Measurements from ENCODE around the gene PLEK. TPM values are rescaled to one million over a fixed set of nuclear protein-coding genes. Genes with fewer than 3 reads are reported as not detected.
"Not testable (repeated sequence)": the region's sequence is repeated elsewhere in the genome, so short reads cannot be mapped to it uniquely, and the experiment has no call there.

Gene PLEK
- total RNA-seq, 1 experiment from 2014 or later = 0.25 TPM

DNA sequence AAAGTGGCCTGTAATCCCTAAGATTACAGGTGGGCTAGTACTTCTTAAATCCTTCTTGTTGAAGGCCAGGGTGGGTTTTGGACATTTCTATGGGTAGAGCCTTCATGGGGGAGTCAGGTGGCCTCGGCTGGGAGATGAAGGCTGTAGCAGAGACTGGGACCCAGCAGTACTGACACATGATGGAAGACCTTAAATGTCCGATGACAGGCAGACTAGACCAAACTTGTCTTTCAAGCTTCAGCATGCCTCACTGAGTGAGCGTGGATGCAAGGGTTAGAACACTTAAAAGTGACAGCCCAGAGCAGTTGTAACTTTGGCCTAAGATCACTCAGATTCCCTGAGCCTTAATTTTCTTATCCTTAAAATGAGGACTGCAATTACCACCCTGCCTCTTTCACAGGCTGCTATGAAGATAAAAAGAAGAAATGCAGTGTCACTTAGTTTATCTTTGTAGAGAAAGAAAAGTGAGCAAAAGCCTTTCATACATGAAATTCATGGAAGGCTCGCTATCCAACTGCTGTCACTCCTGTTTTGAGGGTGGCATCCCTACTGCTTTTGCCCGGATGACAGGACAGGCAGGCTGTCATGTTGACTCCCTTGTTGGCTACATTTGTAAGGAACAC, 19.5 kb downstream of the PLEK start:
- no peak for DNase-seq (ENCODE audit: low read depth)

DNA sequence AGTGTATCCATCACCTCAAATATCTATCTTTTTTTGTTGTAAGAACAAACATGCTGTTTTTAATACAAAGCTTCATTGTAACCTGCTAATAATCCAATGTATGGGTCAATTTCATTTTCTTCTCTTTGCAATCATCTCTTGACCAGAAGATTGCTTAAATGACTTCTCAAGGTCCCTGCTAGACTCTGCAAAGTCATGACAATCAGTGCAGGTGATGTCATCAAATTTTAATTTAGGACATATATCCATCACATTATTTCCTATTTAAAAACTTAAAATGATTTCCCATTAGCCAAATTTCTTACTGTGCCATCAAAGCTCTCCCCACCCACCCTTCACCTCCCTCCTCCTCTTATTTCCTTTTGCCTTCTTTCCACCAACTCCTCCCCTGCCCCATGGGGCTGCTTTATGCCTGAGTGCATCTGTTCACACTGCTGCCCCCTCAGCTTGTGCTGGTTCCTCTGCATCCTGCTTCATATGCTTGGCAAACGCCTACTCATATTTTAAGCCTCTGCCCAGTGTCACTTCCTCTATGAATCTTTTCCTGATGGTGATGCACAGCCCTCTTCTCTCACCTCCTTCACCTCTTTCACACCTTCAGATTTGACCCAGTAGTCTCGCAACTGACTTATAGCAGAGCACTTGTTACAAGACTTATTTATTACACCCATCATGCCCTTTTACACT, 20.3 kb downstream of the PLEK start:
- no peak for DNase-seq (ENCODE audit: low read depth)

DNA sequence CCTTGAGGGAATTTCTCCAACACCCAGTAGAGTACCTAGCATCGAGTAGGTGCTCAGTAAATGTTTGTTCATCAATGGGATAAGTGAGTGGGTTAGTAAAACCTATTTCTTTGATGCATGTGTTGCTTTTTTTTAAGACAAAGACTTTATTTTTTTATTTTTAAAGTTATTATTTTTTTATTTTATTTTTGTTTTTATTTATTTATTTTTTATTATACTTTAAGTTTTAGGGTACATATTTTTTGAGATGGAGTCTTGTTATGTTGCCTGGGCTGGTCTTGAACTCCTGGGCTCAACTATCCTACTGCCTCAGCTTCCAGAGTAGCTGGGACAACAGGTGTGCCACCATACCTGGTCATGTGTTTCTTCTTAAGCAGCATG, 20.8 kb downstream of the PLEK start:
- DNase-seq (ENCODE audit: low read depth) = no peak

DNA sequence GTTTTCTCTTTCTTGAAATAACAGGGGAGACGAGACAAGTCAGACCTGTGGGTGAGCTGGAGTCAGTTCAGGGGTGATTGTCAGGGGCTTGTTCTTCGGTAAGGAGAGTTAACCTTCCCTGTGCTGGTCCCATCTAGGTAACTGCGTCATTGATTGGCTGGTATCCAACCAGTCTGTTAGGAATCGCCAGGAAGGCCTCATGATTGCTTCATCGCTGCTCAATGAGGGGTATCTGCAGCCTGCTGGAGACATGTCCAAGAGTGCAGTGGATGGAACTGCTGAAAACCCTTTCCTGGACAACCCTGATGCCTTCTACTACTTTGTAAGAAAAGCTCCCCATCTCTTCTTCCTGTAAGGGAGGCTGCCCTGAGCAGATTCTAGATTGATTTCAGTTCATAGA, 21.3 kb downstream of the PLEK start:
- no peak for DNase-seq (ENCODE audit: low read depth)

DNA sequence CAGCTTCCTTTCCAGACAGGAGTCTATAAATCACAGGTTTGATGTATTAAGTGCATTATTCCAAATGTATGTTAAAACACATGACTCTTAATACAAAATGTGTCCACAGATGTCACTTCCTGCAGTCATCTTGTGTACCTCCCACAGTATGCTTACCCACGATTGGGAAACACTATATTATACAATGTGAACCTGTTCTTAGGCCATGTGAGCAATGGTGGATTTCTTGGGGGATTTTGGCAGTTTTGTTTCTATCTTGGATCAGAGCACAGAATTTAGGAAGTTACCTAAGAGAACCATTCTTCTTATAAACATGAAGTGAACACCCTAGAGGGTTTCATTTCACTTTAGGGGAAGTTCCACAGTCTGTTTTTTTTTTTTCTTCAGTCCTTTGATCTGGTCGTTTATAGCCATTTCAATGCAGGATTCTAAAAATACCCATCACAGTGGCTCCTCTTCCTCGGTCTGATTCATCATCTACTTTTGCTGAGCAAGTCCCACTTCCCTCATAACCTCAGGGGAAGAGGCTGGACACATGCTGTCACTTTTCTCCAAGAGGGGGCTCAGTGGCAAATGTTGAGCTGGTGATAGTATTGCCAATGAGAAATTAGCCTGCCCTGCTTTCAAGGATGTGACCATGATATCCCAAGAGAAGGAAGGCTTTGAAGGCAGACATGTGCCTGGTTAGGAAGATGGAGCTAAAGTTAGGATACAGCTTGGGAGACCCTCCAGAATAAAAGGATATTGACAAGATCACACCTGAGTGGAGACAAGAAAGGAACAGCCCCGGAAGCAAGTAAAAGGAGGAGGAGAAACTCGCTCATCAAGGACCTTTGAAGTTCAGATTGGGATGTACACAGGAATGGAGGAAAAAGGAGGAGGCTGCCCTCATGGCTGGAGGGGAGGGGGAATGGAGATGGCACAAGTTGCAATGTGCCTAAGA, 22.6 kb downstream of the PLEK start:
- no peak for DNase-seq (ENCODE audit: low read depth)

DNA sequence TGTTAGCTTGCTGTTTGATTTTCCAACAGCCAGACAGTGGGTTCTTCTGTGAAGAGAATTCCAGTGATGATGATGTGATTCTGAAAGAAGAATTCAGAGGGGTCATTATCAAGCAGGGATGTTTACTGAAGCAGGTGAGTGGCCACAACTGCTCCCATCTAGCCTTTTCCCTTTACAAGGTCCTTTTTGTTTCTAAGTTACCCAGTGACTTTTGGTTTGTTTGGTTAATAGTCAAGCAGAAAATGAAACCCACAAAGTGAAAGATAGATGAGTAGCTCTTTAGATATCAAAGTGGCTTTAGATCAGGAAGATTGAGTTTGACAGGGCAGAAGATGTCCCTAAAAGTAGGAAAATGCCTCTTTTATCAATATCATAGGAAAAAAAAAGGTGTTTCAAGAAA, 23.3 kb downstream of the PLEK start:
- no peak for DNase-seq (ENCODE audit: low read depth)

DNA sequence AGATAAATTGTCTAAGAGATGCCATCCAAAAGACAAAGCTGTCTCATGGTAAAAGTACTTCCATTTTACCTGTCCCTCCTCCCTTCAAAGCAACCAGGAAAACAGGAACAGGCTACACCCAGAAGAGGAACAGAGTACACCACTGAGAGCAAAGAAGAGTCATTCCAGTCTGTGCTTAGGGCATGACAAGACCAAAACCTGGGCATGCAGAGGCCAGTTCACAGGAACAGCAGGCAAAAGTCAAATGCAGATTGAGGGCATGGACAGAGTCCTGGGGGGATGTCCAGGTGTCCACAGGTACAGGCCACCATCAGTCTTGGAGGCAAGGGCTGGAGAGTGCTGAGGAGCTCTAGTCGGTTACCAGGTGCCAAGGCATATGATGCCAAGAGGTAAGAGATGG, 23.7 kb downstream of the PLEK start:
- DNase-seq (ENCODE audit: low read depth) = no peak

DNA sequence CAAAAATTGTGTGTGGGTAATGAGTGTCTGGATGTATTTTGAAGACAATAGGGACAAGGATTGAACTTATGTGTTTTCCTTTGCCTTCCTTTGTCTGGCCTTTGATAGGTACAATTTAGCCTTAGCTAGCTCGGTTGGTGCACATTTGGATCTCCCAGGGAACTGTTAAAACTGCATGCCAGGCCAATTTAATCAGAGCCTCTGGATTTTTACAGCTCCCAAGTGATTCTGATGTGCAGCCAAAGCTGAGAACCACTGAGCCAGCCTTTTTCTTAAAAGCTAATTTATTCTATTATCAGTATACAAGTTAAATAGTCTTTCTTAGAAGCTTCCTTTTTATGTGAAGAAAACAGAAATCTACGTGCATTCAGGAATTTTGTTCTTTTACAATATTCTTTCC, 25.0 kb downstream of the PLEK start:
- DNase-seq (ENCODE audit: low read depth) = no peak

DNA sequence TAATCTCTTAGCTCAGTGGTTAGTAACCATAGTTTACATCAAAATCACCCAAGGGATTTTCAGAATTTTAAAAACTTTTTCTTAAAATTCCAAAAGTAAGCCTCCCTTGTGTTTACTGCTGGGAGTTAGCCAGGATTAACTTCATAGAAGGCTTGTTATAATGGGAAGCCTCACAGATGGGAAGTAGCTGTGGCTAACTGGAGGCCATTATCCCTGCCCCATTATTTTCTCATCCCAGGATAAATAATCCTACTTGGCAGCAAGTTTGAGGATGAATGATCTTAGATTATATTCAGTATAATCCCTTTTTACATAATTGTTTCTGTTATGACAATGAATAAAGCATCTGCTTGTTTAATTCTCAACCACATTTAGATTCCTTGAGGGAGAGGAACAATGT, 25.5 kb downstream of the PLEK start:
- no peak for DNase-seq (ENCODE audit: low read depth)

DNA sequence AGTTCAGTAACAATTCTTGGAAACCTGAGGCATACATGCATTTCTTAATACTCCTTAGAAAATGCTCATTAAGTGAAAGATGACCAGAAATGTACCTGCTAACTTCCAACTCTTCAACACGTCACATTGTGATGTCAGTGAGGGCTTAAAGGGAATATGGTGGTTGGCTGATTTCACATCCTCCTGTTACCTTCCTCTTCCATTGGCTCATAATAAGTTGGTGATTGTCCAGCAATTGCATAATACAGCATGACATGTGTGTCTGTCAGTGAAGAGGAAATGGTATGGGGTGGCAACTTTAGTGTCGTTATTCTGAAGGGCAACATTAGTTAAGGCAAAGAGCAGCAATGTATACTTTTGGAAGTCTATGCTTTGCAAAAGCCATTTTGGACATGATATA, 26.0 kb downstream of the PLEK start:
- no peak for DNase-seq (ENCODE audit: low read depth)

DNA sequence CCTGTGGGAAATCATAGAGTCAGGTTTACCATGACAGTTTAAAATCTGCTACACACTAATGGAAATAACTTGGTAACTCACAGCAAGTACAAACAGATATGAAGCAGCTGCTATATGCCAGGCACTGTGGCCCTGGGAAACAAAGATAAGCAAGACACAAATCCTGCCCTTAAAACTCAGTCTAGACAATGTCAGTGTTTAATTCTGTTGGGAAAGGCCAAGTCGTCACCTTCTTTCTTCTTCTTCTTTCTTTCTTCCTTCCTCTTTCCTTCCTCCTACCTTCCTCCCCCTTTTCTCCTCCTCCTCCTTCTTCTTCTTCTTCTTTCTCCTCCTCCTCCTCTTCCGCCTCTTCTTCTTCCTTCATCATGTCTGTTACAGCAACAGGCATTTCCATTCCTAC, 26.8 kb downstream of the PLEK start:
- no peak for DNase-seq (ENCODE audit: low read depth)

DNA sequence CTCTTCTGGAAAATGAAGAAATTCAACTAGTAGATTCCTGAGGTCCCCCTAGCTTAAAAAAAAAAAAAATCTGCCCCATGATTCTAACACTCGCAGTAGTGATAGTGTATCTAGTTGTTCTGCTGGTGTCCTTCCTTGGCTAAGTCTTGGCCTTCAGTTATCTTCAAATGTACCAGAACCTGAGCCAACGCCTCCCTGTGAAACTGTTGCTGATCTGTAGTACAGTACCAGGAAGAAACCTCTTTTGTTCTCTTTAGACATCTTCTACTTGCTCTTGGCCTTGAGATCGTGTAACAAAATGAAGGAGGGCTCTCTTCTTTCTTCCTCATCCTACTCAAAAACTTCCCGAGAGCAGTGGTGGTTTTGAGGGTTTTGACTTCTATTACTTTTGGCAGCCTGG, 31.0 kb downstream of the PLEK start:
- DNase-seq (ENCODE audit: low read depth) = no peak

DNA sequence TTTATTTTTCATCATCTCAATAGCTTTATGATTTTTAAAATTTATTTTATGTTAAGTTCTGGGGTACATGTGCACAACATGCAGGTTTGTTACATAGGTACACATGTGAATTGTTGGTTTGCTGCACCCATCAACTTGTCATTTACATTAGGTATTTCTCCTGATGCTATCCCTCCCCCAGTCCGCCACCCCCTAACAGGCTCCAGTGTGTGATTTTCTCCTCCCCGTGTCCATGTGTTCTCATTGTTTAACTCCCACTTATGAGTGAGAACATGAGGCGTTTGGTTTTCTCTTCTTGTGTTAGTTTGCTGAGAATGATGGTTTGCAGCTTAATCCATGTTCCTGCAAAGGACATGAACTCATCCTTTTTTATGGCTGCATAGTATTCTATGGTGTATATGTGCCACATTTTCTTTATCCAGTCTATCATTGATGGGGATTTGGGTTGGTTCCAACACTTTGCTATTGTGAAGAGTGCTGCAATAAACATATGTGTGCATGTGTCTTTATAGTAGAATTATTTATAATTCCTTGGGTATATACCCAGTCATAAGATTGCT, 32.7 kb downstream of the PLEK start:
- DNase-seq (ENCODE audit: low read depth) = not testable (repeated sequence)

DNA sequence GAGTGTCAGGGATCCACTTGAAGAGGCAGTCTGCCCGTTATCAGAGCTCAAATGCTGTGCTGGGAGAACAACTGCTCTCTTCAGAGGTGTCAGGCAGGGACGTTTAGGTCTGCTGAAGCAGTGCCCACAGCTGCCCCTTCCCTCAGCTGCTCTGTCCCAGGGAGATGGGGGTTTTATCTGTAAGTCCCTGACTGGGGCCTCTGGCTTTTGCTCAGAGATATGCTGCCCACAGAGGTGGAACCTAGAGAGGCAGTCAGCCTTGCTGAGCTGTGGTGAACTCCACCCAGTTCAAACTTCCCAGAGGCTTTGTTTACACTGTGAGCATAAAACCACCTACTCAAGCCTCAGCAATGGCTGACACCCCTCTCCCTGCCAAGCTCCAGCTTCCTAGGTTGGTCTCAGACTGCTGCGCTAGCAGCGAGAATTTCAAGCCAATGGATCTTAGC, 38.1 kb downstream of the PLEK start:
- no peak for DNase-seq (ENCODE audit: low read depth)

DNA sequence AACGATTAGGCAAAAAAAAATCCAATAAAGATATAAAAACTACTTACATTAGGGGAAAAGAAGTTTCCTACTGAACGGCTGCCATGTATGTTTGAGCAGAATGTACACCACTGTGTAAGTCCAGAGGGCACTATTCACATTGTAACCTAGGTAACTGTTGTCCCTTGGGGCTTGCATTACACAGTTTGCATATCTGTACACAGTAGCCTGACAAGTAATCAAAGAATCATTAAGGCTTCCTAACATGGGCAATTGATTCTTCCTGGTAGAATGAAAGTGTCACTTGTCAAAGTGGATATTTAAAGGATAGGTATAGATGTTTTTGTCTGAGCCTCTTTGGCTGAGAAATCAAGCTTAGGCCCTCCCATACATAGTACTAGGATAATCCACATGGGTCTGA, 39.1 kb downstream of the PLEK start:
- DNase-seq (ENCODE audit: low read depth) = no peak

DNA sequence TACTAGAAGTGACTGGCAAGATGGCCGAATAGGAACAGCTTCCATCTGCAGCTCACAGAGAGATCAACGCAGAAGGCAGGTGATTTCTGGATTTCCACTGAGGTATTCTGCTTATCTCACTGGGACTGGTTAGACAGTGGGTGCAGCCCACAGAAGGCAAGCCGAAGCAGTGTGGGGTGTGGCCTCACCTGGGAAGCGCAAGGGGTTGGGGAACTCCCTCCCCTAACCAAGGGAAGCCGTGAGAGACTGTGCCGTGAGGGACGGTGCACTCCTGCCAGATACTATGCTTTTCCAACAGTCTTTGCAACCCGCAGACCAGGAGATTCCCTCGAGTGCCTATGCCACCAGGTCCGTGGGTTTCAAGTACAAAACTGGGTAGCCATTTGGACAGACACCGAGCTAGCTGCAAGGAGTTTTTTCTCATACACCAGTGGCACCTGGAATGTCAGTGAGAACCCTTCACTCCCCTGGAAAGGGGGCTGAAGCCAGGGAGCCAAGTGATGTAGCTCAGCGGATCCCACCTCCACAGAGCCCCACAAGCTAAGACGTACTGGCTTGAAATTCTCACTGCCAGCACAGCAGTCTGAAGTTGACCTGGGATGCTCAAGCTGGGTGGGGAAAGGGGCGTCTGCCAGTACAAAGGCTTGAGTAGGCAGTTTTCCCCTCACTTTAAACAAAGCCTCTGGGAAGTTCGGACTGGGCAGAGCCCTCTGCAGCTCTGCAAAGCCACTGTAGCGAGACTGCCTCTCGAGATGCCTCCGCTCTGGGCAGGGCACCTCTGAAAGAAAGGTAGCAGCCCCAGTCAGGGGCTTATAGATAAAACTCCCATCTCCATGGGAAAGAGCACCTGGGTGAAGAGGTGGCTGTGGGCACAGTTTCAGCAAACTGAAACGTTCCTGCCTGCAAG, 40.1 kb downstream of the PLEK start:
- no peak for DNase-seq (ENCODE audit: low read depth)

DNA sequence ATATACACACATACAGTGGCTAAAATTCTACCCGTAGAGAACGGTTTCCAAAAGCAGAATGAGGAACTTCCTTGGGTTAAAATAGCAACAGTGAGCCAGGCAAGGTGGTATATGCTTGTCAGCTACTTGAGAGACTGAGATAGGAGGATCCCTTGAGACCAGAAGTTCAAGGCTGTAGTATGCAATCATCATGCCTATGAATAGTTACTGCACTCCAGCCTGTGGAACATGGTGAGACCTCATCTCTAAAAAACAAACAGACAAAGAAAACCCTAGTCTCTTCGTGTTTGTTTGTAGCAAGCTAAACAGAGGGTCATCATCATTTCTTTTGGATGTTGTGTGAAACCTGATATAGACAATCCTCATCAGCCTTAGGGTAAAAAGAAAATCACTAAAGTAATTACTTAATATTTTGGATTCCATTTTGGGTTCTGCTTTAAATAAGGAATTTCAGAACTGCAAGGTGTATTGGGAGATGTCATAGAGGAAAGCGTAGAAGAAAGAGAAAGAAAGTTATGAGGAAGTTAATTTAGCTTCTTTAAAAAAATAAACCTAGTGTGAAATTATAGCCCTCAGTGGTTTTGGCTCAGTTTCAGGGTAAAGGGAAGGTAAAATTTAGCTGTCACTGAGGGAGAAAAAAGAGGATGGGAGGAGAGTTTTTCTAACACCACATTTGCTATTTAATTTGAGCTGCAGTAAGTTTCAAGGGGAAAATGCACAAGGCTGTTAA, 46.5 kb downstream of the PLEK start:
- DNase-seq (ENCODE audit: low read depth) = no peak

DNA sequence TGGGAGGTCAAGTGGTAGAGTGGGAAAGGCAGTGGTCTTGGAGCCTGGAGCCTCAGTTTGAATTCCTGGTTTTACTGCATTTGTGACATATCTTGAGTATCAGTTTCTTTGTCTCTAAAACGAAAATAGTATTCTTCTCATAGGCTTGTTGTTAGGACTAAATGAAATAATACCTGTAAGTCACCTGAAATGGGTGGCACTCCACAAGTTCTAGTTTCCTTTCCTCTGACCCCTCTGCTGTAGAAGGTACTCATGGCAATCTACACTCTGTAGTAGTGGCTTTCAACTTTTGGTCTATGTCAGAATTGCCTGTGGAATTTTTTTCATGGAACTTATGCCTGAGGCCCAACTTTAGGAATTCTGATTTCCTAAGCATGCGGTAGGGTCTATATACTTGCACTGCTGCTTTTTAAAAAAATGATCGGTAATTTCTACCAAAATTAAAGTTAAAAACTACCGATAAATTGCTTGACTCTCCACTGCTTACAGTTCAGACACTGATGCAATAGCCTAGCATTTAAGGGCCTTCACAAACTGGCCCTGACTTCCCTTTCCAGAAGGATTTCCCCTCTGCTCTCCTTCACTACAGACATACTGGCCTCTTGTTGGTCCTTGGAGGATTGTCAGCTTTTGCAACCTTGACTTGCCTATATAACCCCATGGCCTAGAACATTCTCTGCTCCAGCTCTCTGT, 47.2 kb downstream of the PLEK start:
- no peak for DNase-seq (ENCODE audit: low read depth)

DNA sequence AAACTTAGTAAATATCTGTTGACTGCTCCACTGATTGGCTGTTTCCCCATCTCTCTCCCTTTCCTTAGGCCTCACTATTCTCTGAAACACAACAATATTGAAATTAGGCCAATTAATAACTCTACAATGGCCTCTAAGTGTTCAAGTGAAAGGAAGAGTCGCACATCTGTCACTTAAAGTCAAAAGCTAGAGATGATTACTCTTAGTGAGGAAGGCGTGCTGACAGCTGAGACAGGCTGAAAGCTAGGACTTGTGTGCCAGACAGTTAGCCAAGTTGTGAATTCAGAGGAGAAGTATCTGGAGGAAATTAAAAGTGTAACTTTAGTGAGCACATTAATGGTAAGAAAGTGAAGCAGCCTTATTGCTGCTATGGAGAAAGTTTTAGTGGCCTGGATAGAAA, 48.4 kb downstream of the PLEK start:
- no peak for DNase-seq (ENCODE audit: low read depth)

DNA sequence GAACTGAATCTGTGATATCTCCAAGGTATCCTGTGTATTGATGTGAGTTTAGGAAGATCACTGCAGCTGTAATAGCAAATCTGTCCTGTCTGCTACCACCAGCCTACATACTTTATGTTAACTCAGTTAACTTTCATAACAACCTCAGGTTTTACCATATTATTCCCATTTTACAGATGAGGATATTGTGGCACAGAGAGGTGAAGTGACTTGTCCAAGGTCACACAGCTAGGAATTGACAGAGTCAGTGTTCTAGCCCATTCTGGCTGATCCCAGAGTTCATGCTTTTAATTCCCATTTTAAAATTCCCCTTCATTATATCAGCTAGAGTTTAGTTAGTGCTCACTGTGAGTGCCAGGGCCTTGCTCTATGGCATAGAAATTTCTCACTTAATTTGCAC, 49.4 kb downstream of the PLEK start:
- DNase-seq (ENCODE audit: low read depth) = no peak
